Endothelial cell (in vitro differentiated cells): ENCODE measurements around the gene CUL1. TPM values are rescaled to one million over a fixed set of nuclear protein-coding genes. Genes with fewer than 3 reads are reported as not detected.

Experiments used
- DNase-seq: peaks from one replicate; pipeline ENCODE4 v3.0.0; 2021; ENCODE audit warnings: low spot score
- H3K27ac Mint-ChIP-seq: one replicate; pipeline ENCODE4 v1.8.0; 2021; ENCODE audit warnings: mixed read lengths, inconsistent platforms; ENCODE audit not compliant: unreplicated experiment
- H3K27me3 Mint-ChIP-seq: one replicate; pipeline ENCODE4 v1.8.0; 2021; ENCODE audit warnings: mild to moderate bottlenecking, moderate library complexity, mixed read lengths, inconsistent platforms; ENCODE audit not compliant: unreplicated experiment
- H3K36me3 Mint-ChIP-seq: one replicate; pipeline ENCODE4 v1.8.0; 2021; ENCODE audit warnings: mild to moderate bottlenecking, low read depth, mixed read lengths, inconsistent platforms; ENCODE audit not compliant: unreplicated experiment
- H3K4me1 Mint-ChIP-seq: one replicate; pipeline ENCODE4 v1.8.0; 2021; ENCODE audit warnings: mild to moderate bottlenecking, mixed read lengths, inconsistent platforms; ENCODE audit not compliant: unreplicated experiment
- H3K4me3 Mint-ChIP-seq: one replicate; pipeline ENCODE4 v1.8.0; 2021; ENCODE audit warnings: mild to moderate bottlenecking, mixed read lengths, inconsistent platforms; ENCODE audit not compliant: unreplicated experiment
- H3K9me3 Mint-ChIP-seq: one replicate; pipeline ENCODE4 v1.8.0; 2021; ENCODE audit warnings: mixed read lengths, inconsistent platforms; ENCODE audit not compliant: unreplicated experiment
- CTCF ChIP-seq: fragments of 200-600 bp; sonication (generic); IDR thresholded peaks from one replicate; pipeline ENCODE4 v1.5.0; 2021; ENCODE audit warnings: antibody characterized with exemption; ENCODE audit not compliant: unreplicated experiment
- total RNA-seq: library from RNA; stranded (reverse); fragmentation: NEBNext Ultra II Directional; extraction: Animal tissue kit (Norgen Biotek cat#: 25700); gene quantifications from one replicate; pipeline ENCODE4 v1.2.1, GENCODE V29; 2021; ENCODE audit not compliant: unreplicated experiment

CUL1 gene
- total RNA-seq, 1 donor from 2014 or later: 54.5 TPM

GRCh38 chr7:148733496-148733895 is 34.8 kb downstream of the CUL1 start:
- no peaks in the 10 kb centered on the region for H3K9me3 Mint-ChIP-seq
- peaks cover 11% of the 10 kb centered on the region for H3K4me1 Mint-ChIP-seq
- H3K27me3 Mint-ChIP-seq: no peaks in the 10 kb centered on the region
- no peak overlapping the region for H3K27ac Mint-ChIP-seq
- no peak for TF ChIP-seq CTCF
- H3K4me3 Mint-ChIP-seq: peak overlapping the region; percentile 3
- peaks cover 32% of the 10 kb centered on the region for H3K36me3 Mint-ChIP-seq
- DNase-seq: no peak

GRCh38 chr7:148735141-148735540 is 36.4 kb downstream of the CUL1 start:
- Mint-ChIP-seq H3K27ac (no peak overlapping the region), H3K4me1 (peaks cover 7% of the 10 kb centered on the region), H3K9me3 (no peaks in the 10 kb centered on the region), H3K27me3 (no peaks in the 10 kb centered on the region), H3K4me3 (no peak overlapping the region), H3K36me3 (peaks cover 43% of the 10 kb centered on the region)
- DNase-seq: no peak
- TF ChIP-seq CTCF: no peak

DNA sequence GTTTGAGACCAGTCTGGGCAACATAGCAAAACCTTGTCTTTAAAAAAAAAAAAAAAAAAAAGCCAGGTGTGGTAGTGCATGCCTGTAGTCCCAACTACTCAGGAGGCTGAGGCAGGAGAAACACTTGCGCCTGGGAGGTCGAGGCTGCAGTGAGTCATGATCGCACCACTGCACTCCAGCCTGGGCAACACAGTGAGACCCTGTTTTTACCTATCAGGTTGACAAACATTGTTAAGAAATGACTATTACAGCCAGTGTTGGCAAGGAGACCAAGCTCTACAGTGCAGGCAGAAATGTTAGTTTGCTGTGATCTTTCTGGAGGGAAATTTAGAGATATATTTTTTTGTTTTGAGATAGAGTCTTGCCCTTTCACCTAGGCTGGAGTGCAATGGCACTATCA is 37.3 kb downstream of the CUL1 start:
- no peaks in the 10 kb centered on the region for H3K27me3 Mint-ChIP-seq
- H3K27ac Mint-ChIP-seq: no peak overlapping the region
- no peaks in the 10 kb centered on the region for H3K9me3 Mint-ChIP-seq
- no peak for DNase-seq
- no peak for TF ChIP-seq CTCF
- H3K4me3 Mint-ChIP-seq: no peak overlapping the region
- peaks cover 7% of the 10 kb centered on the region for H3K4me1 Mint-ChIP-seq
- peaks cover 51% of the 10 kb centered on the region for H3K36me3 Mint-ChIP-seq

GRCh38 chr7:148738737-148739535 is 40.2 kb downstream of the CUL1 start:
- H3K36me3 Mint-ChIP-seq: peaks cover 54% of the 10 kb centered on the region
- no peaks in the 10 kb centered on the region for H3K9me3 Mint-ChIP-seq
- peak overlapping the region; percentile 18 for H3K27ac Mint-ChIP-seq
- H3K4me3 Mint-ChIP-seq: no peak overlapping the region
- no peak for DNase-seq
- peaks cover 3% of the 10 kb centered on the region for H3K27me3 Mint-ChIP-seq
- TF ChIP-seq CTCF: no peak
- H3K4me1 Mint-ChIP-seq: no peaks in the 10 kb centered on the region

GRCh38 chr7:148746135-148746534 is 47.4 kb downstream of the CUL1 start:
- DNase-seq: no peak
- Mint-ChIP-seq H3K36me3 (peaks cover 29% of the 10 kb centered on the region), H3K4me1 (no peaks in the 10 kb centered on the region), H3K9me3 (no peaks in the 10 kb centered on the region), H3K27me3 (peaks cover 5% of the 10 kb centered on the region), H3K4me3 (no peak overlapping the region), H3K27ac (no peak overlapping the region)
- no peak for TF ChIP-seq CTCF
